ENCODE results near the gene ARHGAP42. TPM values are rescaled to one million over a fixed set of nuclear protein-coding genes. Genes with fewer than 3 reads are reported as not detected.

ARHGAP42 gene
- total and polyA plus RNA-seq, 10 of the 15 experiments (the other 5 are each of a cell fraction or from before 2014, with no cell fraction given), result 1.8 to 6.3 (median 3.2) TPM

- Histone ChIP-seq H4K20me1 (ENCODE audit: control insufficient read depth, insufficient read depth) (no peaks in the 10 kb centered on the region), H3K27ac (ENCODE audit: control insufficient read depth, insufficient read depth) (no peak overlapping the region), H3K36me3 (ENCODE audit: control insufficient read depth in 2 of 2, insufficient read depth in 2 of 2, low read length in 1 of 2) (no peaks in the 10 kb centered on the region), H3K9me3 (replicated peaks; ENCODE audit: control insufficient read depth, insufficient read depth, low read length) (no peaks in the 10 kb centered on the region), H3K27me3 (replicated peaks in 1 of 2; ENCODE audit: control insufficient read depth in 2 of 2, insufficient read depth in 2 of 2, low read length in 1 of 2) (no peaks in the 10 kb centered on the region), H2AFZ (ENCODE audit: control insufficient read depth, low read depth, low read length) (no peak overlapping the region), H3K4me3 (no peak overlapping the region), H3K79me2 (ENCODE audit: control insufficient read depth, insufficient read depth, low read length) (no peaks in the 10 kb centered on the region), H3K9ac (ENCODE audit: control insufficient read depth, insufficient read depth, low read length) (no peak overlapping the region), H3K4me1 (ENCODE audit: control insufficient read depth, insufficient read depth, low read length) (no peaks in the 10 kb centered on the region), H3K4me2 (ENCODE audit: control insufficient read depth, insufficient read depth) (no peak overlapping the region)
- ATAC-seq (no peak), FAIRE-seq (no peak), DNase-seq (ENCODE audit: low read depth, low spot score) (no peak)
- WGBS (ENCODE audit: insufficient coverage, insufficient replicate concordance, low lambda C conversion rate, missing lambda C conversion rate), result 92% methylated on average over 1 of the region's 1 CpG
- ChIA-PET RAD21 (ENCODE audit: unreplicated experiment) (no interaction called here), SMC1A (ENCODE audit: uncharacterized antibody, unreplicated experiment) (no interaction called here), POLR2A (no interaction called here), CTCF (no interaction called here)
- intact Hi-C loops (cut with micrococcal nuclease; ENCODE audit: unreplicated experiment), result no loop called here
- TF ChIP-seq EGR1 (IDR thresholded peaks at IDR 0.05; ENCODE audit: borderline replicate concordance in 1 of 2, low read depth in 2 of 2, low read length in 2 of 2) (no peak), RB1 (IDR thresholded peaks at IDR 0.05; ENCODE audit: borderline replicate concordance) (no peak), RBBP5 (conservative IDR thresholded peaks at IDR 0.05) (no peak), HDAC2 (IDR thresholded peaks at IDR 0.05) (no peak), KDM1A (IDR thresholded peaks at IDR 0.05; ENCODE audit: borderline replicate concordance) (no peak), IRF4 (IDR thresholded peaks at IDR 0.05; ENCODE audit: low read depth, low read length) (no peak), JUNB (IDR thresholded peaks at IDR 0.05) (no peak), NR2C1 (IDR thresholded peaks at IDR 0.05) (no peak), CHD2 (IDR thresholded peaks at IDR 0.05; ENCODE audit: borderline replicate concordance, low read depth, low read length) (no peak)
- TF ChIP-seq, protein P1, sequence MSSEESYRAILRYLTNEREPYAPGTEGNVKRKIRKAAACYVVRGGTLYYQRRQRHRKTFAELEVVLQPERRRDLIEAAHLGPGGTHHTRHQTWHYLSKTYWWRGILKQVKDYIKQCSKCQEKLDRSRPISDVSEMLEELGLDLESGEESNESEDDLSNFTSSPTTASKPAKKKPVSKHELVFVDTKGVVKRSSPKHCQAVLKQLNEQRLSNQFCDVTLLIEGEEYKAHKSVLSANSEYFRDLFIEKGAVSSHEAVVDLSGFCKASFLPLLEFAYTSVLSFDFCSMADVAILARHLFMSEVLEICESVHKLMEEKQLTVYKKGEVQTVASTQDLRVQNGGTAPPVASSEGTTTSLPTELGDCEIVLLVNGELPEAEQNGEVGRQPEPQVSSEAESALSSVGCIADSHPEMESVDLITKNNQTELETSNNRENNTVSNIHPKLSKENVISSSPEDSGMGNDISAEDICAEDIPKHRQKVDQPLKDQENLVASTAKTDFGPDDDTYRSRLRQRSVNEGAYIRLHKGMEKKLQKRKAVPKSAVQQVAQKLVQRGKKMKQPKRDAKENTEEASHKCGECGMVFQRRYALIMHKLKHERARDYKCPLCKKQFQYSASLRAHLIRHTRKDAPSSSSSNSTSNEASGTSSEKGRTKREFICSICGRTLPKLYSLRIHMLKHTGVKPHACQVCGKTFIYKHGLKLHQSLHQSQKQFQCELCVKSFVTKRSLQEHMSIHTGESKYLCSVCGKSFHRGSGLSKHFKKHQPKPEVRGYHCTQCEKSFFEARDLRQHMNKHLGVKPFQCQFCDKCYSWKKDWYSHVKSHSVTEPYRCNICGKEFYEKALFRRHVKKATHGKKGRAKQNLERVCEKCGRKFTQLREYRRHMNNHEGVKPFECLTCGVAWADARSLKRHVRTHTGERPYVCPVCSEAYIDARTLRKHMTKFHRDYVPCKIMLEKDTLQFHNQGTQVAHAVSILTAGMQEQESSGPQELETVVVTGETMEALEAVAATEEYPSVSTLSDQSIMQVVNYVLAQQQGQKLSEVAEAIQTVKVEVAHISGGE (CRISPR knock-in tag; IDR thresholded peaks at IDR 0.05), result no peak
- in situ Hi-C loops (cut with MboI), result no loop called here
- no TSS peak for BruUV-seq (replicated peaks)
These were observed 196.7 kb downstream of the ARHGAP42 start for GRCh38 chr11:100883830-100884229.

Data from GM12878 (cell line).